ENCODE data around the gene ITGAL. TPM values are rescaled to one million over a fixed set of nuclear protein-coding genes. Genes with fewer than 3 reads are reported as not detected.

Gene ITGAL
- total and polyA plus RNA-seq, 2 of the 8 experiments (the other 6 are each of a cell fraction or from before 2014, with no cell fraction given), result not detected

GRCh38 chr16:30515275-30515674 is 42.7 kb downstream of the ITGAL start:
- Histone ChIP-seq H3K79me1 (ENCODE audit: low read depth, low read length) (no peaks in the 10 kb centered on the region), H3K36me3 (ENCODE audit: control insufficient read depth in 2 of 4, insufficient read depth in 4 of 4, low read length in 3 of 4) (no peaks in the 10 kb centered on the region), H2BK120ac (replicated peaks; ENCODE audit: low read depth, low read length) (no peak overlapping the region), H3K9ac (replicated peaks in 1 of 4; ENCODE audit: extremely low read depth in 1 of 4, low read depth in 3 of 4, low read length in 3 of 4) (no peak overlapping the region), H2AK5ac (ENCODE audit: low read depth, low read length) (no peak overlapping the region), H2BK15ac (ENCODE audit: low read length) (no peak overlapping the region), H3K23me2 (ENCODE audit: low read depth, low read length) (no peaks in the 10 kb centered on the region), H3K4me2 (ENCODE audit: insufficient read depth in 1 of 2, low read depth in 2 of 2, low read length in 2 of 2) (no peak overlapping the region), H4K20me1 (replicated peaks in 1 of 2; ENCODE audit: control insufficient read depth in 1 of 2, insufficient read depth in 2 of 2, low read length in 2 of 2) (no peaks in the 10 kb centered on the region), H3K18ac (ENCODE audit: extremely low read depth, low read length) (no peak overlapping the region), H4K8ac (ENCODE audit: extremely low read depth, insufficient read depth, low read length) (no peak overlapping the region), H4K91ac (replicated peaks; ENCODE audit: insufficient read length, low read length) (no peak overlapping the region), H3K9me3 (ENCODE audit: insufficient read depth in 2 of 2, low read depth in 1 of 2, low read length in 1 of 2) (no peaks in the 10 kb centered on the region), H3K27me3 (replicated peaks in 1 of 4; ENCODE audit: control insufficient read depth in 3 of 4, extremely low read depth in 1 of 4, insufficient read depth in 3 of 4, low read length in 3 of 4) (no peaks in the 10 kb centered on the region; a peak in 2 of 7 replicates), H3K4me1 (replicated peaks in 1 of 4; ENCODE audit: control insufficient read depth in 3 of 4, insufficient read depth in 4 of 4, low read length in 3 of 4) (no peaks in the 10 kb centered on the region), H4K5ac (ENCODE audit: insufficient read length, low read depth, low read length) (no peak overlapping the region), H2BK5ac (ENCODE audit: low read depth, low read length) (no peak overlapping the region), H3K27ac (ENCODE audit: low read depth, low read length) (no peak overlapping the region), H3K4ac (replicated peaks; ENCODE audit: insufficient read length, low read depth, low read length) (no peak overlapping the region), H3K23ac (ENCODE audit: insufficient read length) (no peak overlapping the region), H2BK20ac (ENCODE audit: low read length) (no peak overlapping the region), H2BK12ac (ENCODE audit: low read depth, low read length) (no peak overlapping the region), H3K4me3 (ENCODE audit: extremely low read depth in 1 of 4, insufficient read depth in 2 of 4, low read depth in 3 of 4, low read length in 4 of 4) (no peak overlapping the region), H2AFZ (ENCODE audit: low read length) (no peak overlapping the region), H3K14ac (ENCODE audit: insufficient read length) (no peak overlapping the region), H3K56ac (replicated peaks; ENCODE audit: insufficient read length, low read depth, low read length) (no peak overlapping the region), H3K79me2 (ENCODE audit: control insufficient read depth in 1 of 2, insufficient read depth in 2 of 2, low read length in 2 of 2) (no peaks in the 10 kb centered on the region)
- DNase-seq (ENCODE audit: low read depth in 1 of 2, low spot score in 2 of 2) (no peak), FAIRE-seq (no peak)
- CTCF ChIA-PET (ENCODE audit: partially characterized antibody), result interaction anchor here (0.6 to 2.0 kb wide), 3 partner anchors 9 to 571 kb away, joined by 3 to 7 read pairs (median 3); partner anchors contain the start of gene CD2BP2
- 88% methylated on average over 2 of the region's 2 CpGs; no CpG with 5 or more reads in 1 of the 2 experiments for WGBS, 2 experiments (ENCODE audit: extremely low coverage in 1 of 2, insufficient coverage in 1 of 2, insufficient read length in 1 of 2, insufficient replicate concordance in 2 of 2, low coverage in 1 of 2, low lambda C conversion rate in 2 of 2, missing lambda C conversion rate in 1 of 2)
- POLR2A ChIA-PET (ENCODE audit: partially characterized antibody), result interaction anchor here (1.1 to 1.9 kb wide), 2 partner anchors 10 to 35 kb away, joined by 3 to 7 read pairs; partner anchors contain the start of gene ZNF768
- TF ChIP-seq GTF2F1 (IDR thresholded peaks at IDR 0.05; ENCODE audit: borderline replicate concordance, low read depth, low read length), result no peak
- no peak for TF ChIP-seq SP2 (IDR thresholded peaks at IDR 0.05; ENCODE audit: low read length)
- TF ChIP-seq RBBP5 (IDR thresholded peaks at IDR 0.05; ENCODE audit: borderline replicate concordance, low read depth, low read length), result no peak
- no peak for TF ChIP-seq SIX5 (IDR thresholded peaks at IDR 0.05; ENCODE audit: low read depth, low read length)
- TF ChIP-seq POLR2A (IDR thresholded peaks at IDR 0.05; ENCODE audit: control extremely low read depth in 1 of 2, low read depth in 2 of 2, low read length in 2 of 2), result no peak
- TF ChIP-seq SIRT6 (IDR thresholded peaks at IDR 0.05; ENCODE audit: low read length), result no peak
- TF ChIP-seq TEAD4 (IDR thresholded peaks at IDR 0.05; ENCODE audit: low read depth, low read length), result no peak
- no peak for TF ChIP-seq E2F6 (IDR thresholded peaks at IDR 0.05)
- no peak for TF ChIP-seq TAF1 (IDR thresholded peaks at IDR 0.05; ENCODE audit: low read depth, low read length)
- TF ChIP-seq POLR2AphosphoS5 (IDR thresholded peaks at IDR 0.05; ENCODE audit: low read depth, low read length), result no peak
- TF ChIP-seq CTCF (IDR thresholded peaks at IDR 0.05; ENCODE audit: control extremely low read depth in 1 of 3, insufficient read depth in 1 of 3, low read depth in 1 of 3, low read length in 3 of 3), result no peak
- no peak for TF ChIP-seq RAD21 (IDR thresholded peaks at IDR 0.05 in 1 of 2, conservative IDR thresholded peaks at IDR 0.05 in 1 of 2; ENCODE audit: low read depth in 2 of 2, low read length in 2 of 2)
